ENCODE measurements around the gene RAP1GAP.

RAP1GAP gene

GRCh38 chr1:21585037-21585436 lies 84.1 kb downstream of the RAP1GAP start:
- Histone ChIP-seq H3K36me3 (ENCODE audit: insufficient read depth, low read length) (no peaks in the 10 kb centered on the region), H3F3A (ENCODE audit: low read depth) (no peaks in the 10 kb centered on the region), H3K4me1 (ENCODE audit: insufficient read depth, low read length, poor library complexity, severe bottlenecking) (no peaks in the 10 kb centered on the region), H3K9me2 (replicated peaks; ENCODE audit: low read depth, low read length) (no peaks in the 10 kb centered on the region), H3K4me3 (ENCODE audit: low read length, poor library complexity, severe bottlenecking) (no peak overlapping the region), H3K9me3 (ENCODE audit: insufficient read depth, low read depth, low read length) (no peaks in the 10 kb centered on the region), H3K9ac (ENCODE audit: low read depth, low read length, poor library complexity, severe bottlenecking) (no peak overlapping the region), H3K4me2 (ENCODE audit: low read depth, low read length, poor library complexity, severe bottlenecking) (no peak overlapping the region), H3K27me3 (ENCODE audit: insufficient read depth, low read length, poor library complexity, severe bottlenecking) (no peaks in the 10 kb centered on the region), H4K20me1 (ENCODE audit: insufficient read depth, low read length, poor library complexity, severe bottlenecking) (no peaks in the 10 kb centered on the region), H2AFZ (ENCODE audit: low read length) (no peak overlapping the region), H3K79me2 (ENCODE audit: insufficient read depth, low read length) (no peaks in the 10 kb centered on the region)
- TF ChIP-seq EZH2phosphoT487 (IDR thresholded peaks at IDR 0.05; ENCODE audit: borderline replicate concordance) (no peak), CTCF (conservative IDR thresholded peaks at IDR 0.05; ENCODE audit: low read length) (no peak)

- no peaks in the 10 kb centered on the region for H3F3A ChIP-seq (ENCODE audit: low read depth)
- no peak overlapping the region for H2AFZ ChIP-seq (ENCODE audit: low read length)
- no peak overlapping the region for H3K4me2 ChIP-seq (ENCODE audit: low read depth, low read length, poor library complexity, severe bottlenecking)
- no peaks in the 10 kb centered on the region for H3K9me2 ChIP-seq (replicated peaks; ENCODE audit: low read depth, low read length)
- no peaks in the 10 kb centered on the region for H3K36me3 ChIP-seq (ENCODE audit: insufficient read depth, low read length)
- TF ChIP-seq CTCF (conservative IDR thresholded peaks at IDR 0.05; ENCODE audit: low read length) (no peak), EZH2phosphoT487 (IDR thresholded peaks at IDR 0.05; ENCODE audit: borderline replicate concordance) (no peak)
- H4K20me1 ChIP-seq (ENCODE audit: insufficient read depth, low read length, poor library complexity, severe bottlenecking): no peaks in the 10 kb centered on the region
- no peaks in the 10 kb centered on the region for H3K9me3 ChIP-seq (ENCODE audit: insufficient read depth, low read depth, low read length)
- H3K79me2 ChIP-seq (ENCODE audit: insufficient read depth, low read length): no peaks in the 10 kb centered on the region
- no peaks in the 10 kb centered on the region for H3K27me3 ChIP-seq (ENCODE audit: insufficient read depth, low read length, poor library complexity, severe bottlenecking)
- no peaks in the 10 kb centered on the region for H3K4me1 ChIP-seq (ENCODE audit: insufficient read depth, low read length, poor library complexity, severe bottlenecking)
- H3K9ac ChIP-seq (ENCODE audit: low read depth, low read length, poor library complexity, severe bottlenecking): no peak overlapping the region
- H3K4me3 ChIP-seq (ENCODE audit: low read length, poor library complexity, severe bottlenecking): no peak overlapping the region
These were observed 85.1 kb downstream of the RAP1GAP start for GRCh38 chr1:21584096-21584495.

GRCh38 chr1:21579791-21580190 lies 89.4 kb downstream of the RAP1GAP start:
- Histone ChIP-seq H3K4me2 (ENCODE audit: low read depth, low read length, poor library complexity, severe bottlenecking) (no peak overlapping the region), H3K79me2 (ENCODE audit: insufficient read depth, low read length) (no peaks in the 10 kb centered on the region), H3K36me3 (ENCODE audit: insufficient read depth, low read length) (no peaks in the 10 kb centered on the region), H3K4me3 (ENCODE audit: low read length, poor library complexity, severe bottlenecking) (no peak overlapping the region), H3K27me3 (ENCODE audit: insufficient read depth, low read length, poor library complexity, severe bottlenecking) (no peaks in the 10 kb centered on the region), H2AFZ (ENCODE audit: low read length) (no peak overlapping the region), H3K9me3 (ENCODE audit: insufficient read depth, low read depth, low read length) (no peaks in the 10 kb centered on the region), H3K9ac (ENCODE audit: low read depth, low read length, poor library complexity, severe bottlenecking) (no peak overlapping the region), H3K9me2 (replicated peaks; ENCODE audit: low read depth, low read length) (no peaks in the 10 kb centered on the region), H3F3A (ENCODE audit: low read depth) (no peaks in the 10 kb centered on the region), H3K4me1 (ENCODE audit: insufficient read depth, low read length, poor library complexity, severe bottlenecking) (no peaks in the 10 kb centered on the region), H4K20me1 (ENCODE audit: insufficient read depth, low read length, poor library complexity, severe bottlenecking) (no peaks in the 10 kb centered on the region)
- TF ChIP-seq EZH2phosphoT487 (IDR thresholded peaks at IDR 0.05; ENCODE audit: borderline replicate concordance) (no peak), CTCF (conservative IDR thresholded peaks at IDR 0.05; ENCODE audit: low read length) (no peak)

Data from Loucy (cell line).